Sigmoid colon (tissue), 4 donors: ENCODE results near the gene IRX4.

Experiments
- CTCF ChIP-seq, 4 experiments: fragments of 450-650 bp in 3 of 4; fragments of 200-600 bp in 1 of 4; IDR thresholded peaks; one replicate each; pipeline ENCODE4 v1.5.1; 2016 to 2019; ENCODE audit warnings: antibody characterized with exemption in 4 of 4, mild to moderate bottlenecking in 3 of 4, moderate library complexity in 2 of 4
- EP300 ChIP-seq, 4 donors: sonication (generic); formaldehyde crosslinking; IDR thresholded peaks; one replicate each; pipeline ENCODE4 v1.6.1; 2017; ENCODE audit warnings: antibody characterized with exemption in 4 of 4
- POLR2AphosphoS5 ChIP-seq, 4 donors: sonication (generic); formaldehyde crosslinking; IDR thresholded peaks; one replicate each; pipeline ENCODE4 v1.6.1; 2017; ENCODE audit warnings: antibody characterized with exemption in 4 of 4

- TF ChIP-seq CTCF (IDR thresholded peaks at IDR 0.05) (no peak), POLR2AphosphoS5 (IDR thresholded peaks at IDR 0.05) (no peak), EP300 (IDR thresholded peaks at IDR 0.05) (no peak)
Measured at GRCh38 chr5:1845696-1846095, 37.0 kb downstream of the IRX4 start.
